Astrocyte (in vitro differentiated cells and primary cell): ENCODE results near the gene ANKRD13C. TPM values are rescaled to one million over a fixed set of nuclear protein-coding genes. Genes with fewer than 3 reads are reported as not detected.

Source experiments
- DNase-seq: peaks from one replicate; pipeline ENCODE4 v3.0.0-alpha.2; 2010; ENCODE audit warnings: low read depth
- FAIRE-seq: peaks from 2 replicates; lab custom pipeline; 2011; peaks lifted over from hg19 to GRCh38; lab: Jason Lieb, UNC
- H2AFZ ChIP-seq: 2 replicates; pipeline ENCODE4 v1.6.0; 2012; ENCODE audit warnings: low read depth, low read length, inconsistent platforms
- H3K27ac ChIP-seq: 2 replicates; pipeline ENCODE4 v1.5.1; 2011; ENCODE audit warnings: low read depth, low read length, inconsistent platforms
- H3K27me3 ChIP-seq: 2 replicates; pipeline ENCODE4 v1.6.0; 2011; ENCODE audit warnings: low read length, inconsistent platforms; ENCODE audit not compliant: insufficient read depth
- H3K36me3 ChIP-seq: 2 replicates; pipeline ENCODE4 v1.5.1; 2011; ENCODE audit warnings: low read length, inconsistent platforms; ENCODE audit not compliant: insufficient read depth
- H3K4me1 ChIP-seq: 2 replicates; pipeline ENCODE4 v1.5.1; 2011; ENCODE audit warnings: low read length, inconsistent platforms; ENCODE audit not compliant: insufficient read depth
- H3K4me2 ChIP-seq: 2 replicates; pipeline ENCODE4 v1.6.0; 2012; ENCODE audit warnings: low read length, inconsistent platforms
- H3K4me3 ChIP-seq: 2 replicates; pipeline ENCODE4 v1.5.1; 2011; ENCODE audit warnings: low read depth, mild to moderate bottlenecking, low read length, inconsistent platforms; ENCODE audit not compliant: insufficient read depth
- H3K79me2 ChIP-seq: 2 replicates; pipeline ENCODE4 v1.6.0; 2012; ENCODE audit warnings: mild to moderate bottlenecking, low read length, inconsistent platforms; ENCODE audit not compliant: insufficient read depth
- H3K9ac ChIP-seq: 2 replicates; pipeline ENCODE4 v1.6.0; 2012; ENCODE audit warnings: mild to moderate bottlenecking, low read length, inconsistent platforms
- H3K9me3 ChIP-seq: 2 replicates; pipeline ENCODE4 v1.5.1; 2012; ENCODE audit warnings: low read depth, mild to moderate bottlenecking, low read length, inconsistent platforms; ENCODE audit not compliant: insufficient read depth
- H4K20me1 ChIP-seq: 2 replicates; pipeline ENCODE4 v1.6.0; 2012; ENCODE audit warnings: low read length, inconsistent platforms; ENCODE audit not compliant: insufficient read depth
- H3K27ac Mint-ChIP-seq: one replicate; pipeline ENCODE4 v1.8.0; 2021; ENCODE audit warnings: mild to moderate bottlenecking, mixed read lengths; ENCODE audit not compliant: unreplicated experiment
- H3K27me3 Mint-ChIP-seq: one replicate; pipeline ENCODE4 v1.8.0; 2021; ENCODE audit warnings: low read depth, mixed read lengths; ENCODE audit not compliant: unreplicated experiment
- H3K36me3 Mint-ChIP-seq: one replicate; pipeline ENCODE4 v1.8.0; 2021; ENCODE audit warnings: low read depth, mixed read lengths; ENCODE audit not compliant: unreplicated experiment
- H3K4me1 Mint-ChIP-seq: one replicate; pipeline ENCODE4 v1.8.0; 2021; ENCODE audit warnings: low read depth, mixed read lengths; ENCODE audit not compliant: unreplicated experiment
- H3K4me3 Mint-ChIP-seq: one replicate; pipeline ENCODE4 v1.8.0; 2021; ENCODE audit warnings: mild to moderate bottlenecking, moderate library complexity, mixed read lengths; ENCODE audit not compliant: unreplicated experiment
- H3K9me3 Mint-ChIP-seq: one replicate; pipeline ENCODE4 v1.8.0; 2021; ENCODE audit warnings: mild to moderate bottlenecking, mixed read lengths; ENCODE audit not compliant: unreplicated experiment
- CTCF ChIP-seq: IDR thresholded peaks from 2 replicates; pipeline ENCODE4 v1.5.1; 2011; ENCODE audit warnings: low read depth, mild to moderate bottlenecking, inconsistent platforms, low read length, moderate library complexity; ENCODE audit not compliant: insufficient read depth
- EZH2 ChIP-seq: IDR thresholded peaks from 2 replicates; pipeline ENCODE4 v1.6.1; 2012; ENCODE audit warnings: mild to moderate bottlenecking, low read length, inconsistent platforms; ENCODE audit not compliant: insufficient read depth
- total RNA-seq: library from RNA; stranded (reverse); gene quantifications from 2 replicates; pipeline ENCODE4 v1.2.1, GENCODE V29; 2021

ANKRD13C gene
- total RNA-seq, 1 donor from 2014 or later = 22.0 TPM

- TF ChIP-seq CTCF (no peak), EZH2 (no peak)
- no peaks in the 10 kb centered on the region for H3K9me3 Mint-ChIP-seq
- peaks cover 98% of the 10 kb centered on the region for H3K79me2 ChIP-seq
- peaks cover 4% of the 10 kb centered on the region for H3K36me3 Mint-ChIP-seq
- no peak overlapping the region for H2AFZ ChIP-seq
- no peaks in the 10 kb centered on the region for H3K9me3 ChIP-seq
- DNase-seq (no peak), FAIRE-seq (peak; percentile 47)
- H3K27ac Mint-ChIP-seq = peak overlapping the region; percentile 98
- H3K27ac ChIP-seq = peak overlapping the region; percentile 96
- H3K4me1 Mint-ChIP-seq = peaks cover 32% of the 10 kb centered on the region
- peaks cover 46% of the 10 kb centered on the region for H4K20me1 ChIP-seq
- no peaks in the 10 kb centered on the region for H3K27me3 ChIP-seq
- no peaks in the 10 kb centered on the region for H3K27me3 Mint-ChIP-seq
- H3K36me3 ChIP-seq = peaks cover 18% of the 10 kb centered on the region
- peaks cover 8% of the 10 kb centered on the region for H3K4me1 ChIP-seq
- H3K4me3 ChIP-seq = peak overlapping the region; percentile 89
- H3K4me2 ChIP-seq = peak overlapping the region; percentile 87
- H3K9ac ChIP-seq = peak overlapping the region; percentile 99
- peak overlapping the region; percentile 96 for H3K4me3 Mint-ChIP-seq
Observed at GRCh38 chr1:70222716-70223235, 131.7 kb downstream of the ANKRD13C start.

GRCh38 chr1:70221238-70222121 is 133.0 kb downstream of the ANKRD13C start, which contains the start of gene SRSF11:
Gene SRSF11, plus strand, starts transcription at chr1:70221380. Its CDS starts 257 bp downstream, at chr1:70221637.
- H3K4me3 Mint-ChIP-seq = peak within 1 kb of the TSS; percentile 96
- peaks cover 4% of the 10 kb centered on the region for H3K36me3 Mint-ChIP-seq
- peak within 1 kb of the TSS; percentile 87 for H3K4me2 ChIP-seq
- peak within 1 kb of the TSS; percentile 98 for H3K27ac Mint-ChIP-seq
- peak within 1 kb of the TSS; percentile 89 for H3K4me3 ChIP-seq
- DNase-seq = peak; percentile 79
- H3K36me3 ChIP-seq = peaks cover 11% of the 10 kb centered on the region
- peaks cover 38% of the 10 kb centered on the region for H4K20me1 ChIP-seq
- peak within 1 kb of the TSS; percentile 77 for H2AFZ ChIP-seq
- no peaks in the 10 kb centered on the region for H3K27me3 Mint-ChIP-seq
- H3K9ac ChIP-seq = peak within 1 kb of the TSS; percentile 99
- H3K27ac ChIP-seq = peak within 1 kb of the TSS; percentile 96
- no peaks in the 10 kb centered on the region for H3K9me3 ChIP-seq
- FAIRE-seq = no peak
- H3K79me2 ChIP-seq = peaks cover 98% of the 10 kb centered on the region
- no peaks in the 10 kb centered on the region for H3K9me3 Mint-ChIP-seq
- no peaks in the 10 kb centered on the region for H3K27me3 ChIP-seq
- H3K4me1 Mint-ChIP-seq = peaks cover 21% of the 10 kb centered on the region
- no peak for TF ChIP-seq CTCF
- no peak for TF ChIP-seq EZH2
- H3K4me1 ChIP-seq = peaks cover 8% of the 10 kb centered on the region
